Tibial artery (tissue), 4 donors: Measurements from ENCODE around the gene ZNF512.
"Not testable (repeated sequence)": the region's sequence is repeated elsewhere in the genome, so short reads cannot be mapped to it uniquely, and the experiment has no call there.

Experiments used
- DNase-seq, 2 donors: peaks; one replicate each; pipeline ENCODE4 v3.0.0-alpha.2; 2019
- H3K27ac ChIP-seq, 2 donors: fragments of 200-600 bp; sonication (generic) in 1 of 2; 1 replicate in 1 of 2; 2 replicates in 1 of 2; pipeline ENCODE4 v1.5.1; 2018 to 2019; ENCODE audit warnings: mild to moderate bottlenecking in 1 of 2
- H3K27me3 ChIP-seq, 2 donors: fragments of 200-600 bp; sonication (generic) in 1 of 2; one replicate each; pipeline versions ENCODE4 v1.5.1 to v1.6.0; 2016 to 2019
- H3K36me3 ChIP-seq, 3 donors: fragments of 200-600 bp; sonication (generic) in 2 of 3; one replicate each; pipeline ENCODE4 v1.5.1; 2016 to 2019; ENCODE audit warnings: mild to moderate bottlenecking in 2 of 3
- H3K4me1 ChIP-seq, 4 donors: fragments of 200-600 bp; sonication (generic) in 2 of 4; 1 replicate in 3 of 4; 2 replicates in 1 of 4; pipeline ENCODE4 v1.5.1; 2016 to 2019
- H3K4me3 ChIP-seq, 2 donors: fragments of 200-600 bp; sonication (generic) in 1 of 2; 1 replicate in 1 of 2; 2 replicates in 1 of 2; pipeline ENCODE4 v1.5.1; 2018 to 2019; ENCODE audit warnings: mild to moderate bottlenecking in 2 of 2
- H3K9me3 ChIP-seq, 3 donors: fragments of 200-600 bp; sonication (generic) in 1 of 3; one replicate each; pipeline ENCODE4 v1.5.1; 2016 to 2019
- CTCF ChIP-seq, 2 experiments: fragments of 200-600 bp in 1 of 2; fragments of 450-650 bp in 1 of 2; IDR thresholded peaks; one replicate each; pipeline ENCODE4 v1.5.1; 2017 to 2019; ENCODE audit warnings: antibody characterized with exemption in 2 of 2, mild to moderate bottlenecking in 1 of 2, moderate library complexity in 1 of 2
- intact Hi-C: fragments of 100-400 bp; cut with DNase I; formaldehyde crosslinking; loops from one replicate; pipeline ENCODE4 v1.15.0; 2023; ENCODE audit warnings: low total_unique reads

ZNF512 gene

GRCh38 chr2:27624943-27625342 is 42.1 kb downstream of the ZNF512 start:
- Histone ChIP-seq H3K36me3 (peaks cover 17 to 49% (median 41%) of the 10 kb centered on the region in 3 donors), H3K9me3 (no peaks in the 10 kb centered on the region), H3K27ac (no peak overlapping the region), H3K4me3 (no peak overlapping the region), H3K27me3 (no peaks in the 10 kb centered on the region), H3K4me1 (peaks cover 0 to 18% (median 13%) of the 10 kb centered on the region in 4 donors)
- DNase-seq, result no peak
- TF ChIP-seq CTCF (IDR thresholded peaks at IDR 0.05), result no peak
- intact Hi-C loops, result no loop called here

GRCh38 chr2:27626323-27626722 is 43.5 kb downstream of the ZNF512 start:
- H3K4me3 ChIP-seq, H3K9me3 ChIP-seq, intact Hi-C loops, DNase-seq, H3K27me3 ChIP-seq, H3K27ac ChIP-seq: not testable (repeated sequence)
- Histone ChIP-seq H3K36me3 (peaks cover 11 to 44% (median 31%) of the 10 kb centered on the region in 3 donors), H3K4me1 (peaks cover 0 to 21% (median 14%) of the 10 kb centered on the region in 4 donors)

GRCh38 chr2:27626921-27627320 is 44.1 kb downstream of the ZNF512 start:
- Histone ChIP-seq H3K36me3 (peaks cover 11 to 44% (median 27%) of the 10 kb centered on the region in 3 donors), H3K4me1 (peaks cover 0 to 21% (median 14%) of the 10 kb centered on the region in 4 donors)
- H3K4me3 ChIP-seq, DNase-seq, intact Hi-C loops, H3K9me3 ChIP-seq, H3K27ac ChIP-seq, H3K27me3 ChIP-seq: not testable (repeated sequence)

- H3K4me3 ChIP-seq, result peak overlapping the region; percentile 73 to 88
- H3K36me3 ChIP-seq, result peaks cover 11 to 40% (median 27%) of the 10 kb centered on the region in 3 donors
- intact Hi-C loops, result no loop called here
- H3K27ac ChIP-seq, result peak overlapping the region; percentile 71 to 80
- peak in 1 of 2 donors; percentile 64 for DNase-seq
- TF ChIP-seq CTCF (IDR thresholded peaks at IDR 0.05), result no peak
- peaks cover 0 to 21% (median 14%) of the 10 kb centered on the region in 4 donors for H3K4me1 ChIP-seq
- no peaks in the 10 kb centered on the region for H3K27me3 ChIP-seq
- no peaks in the 10 kb centered on the region for H3K9me3 ChIP-seq
Measured at GRCh38 chr2:27627963-27628766, 45.3 kb downstream of the ZNF512 start.

GRCh38 chr2:27628767-27629709 is 46.2 kb downstream of the ZNF512 start, which contains the start of the genes CCDC121 and GPN1:
TSS of gene CCDC121 (minus strand) at chr2:27629012. CDS start at chr2:27627799, 1,213 bp downstream.
TSS of gene GPN1 (plus strand) at chr2:27629050. CDS start at chr2:27629059, 9 bp downstream.
- H3K36me3 ChIP-seq, result peaks cover 18 to 39% (median 31%) of the 10 kb centered on the region in 3 donors
- no peak for TF ChIP-seq CTCF (IDR thresholded peaks at IDR 0.05)
- H3K27me3 ChIP-seq, result no peaks in the 10 kb centered on the region
- H3K27ac ChIP-seq, result peak within 1 kb of the TSS; percentile 71 to 80
- H3K9me3 ChIP-seq, result no peaks in the 10 kb centered on the region
- H3K4me1 ChIP-seq, result peaks cover 0 to 21% (median 14%) of the 10 kb centered on the region in 4 donors
- peak within 1 kb of the TSS; percentile 73 to 88 for H3K4me3 ChIP-seq
- DNase-seq, result peak; percentile 89 to 91
- intact Hi-C loops, result no loop called here

GRCh38 chr2:27630257-27630656 is 47.4 kb downstream of the ZNF512 start:
- Histone ChIP-seq H3K36me3 (peaks cover 25 to 43% (median 39%) of the 10 kb centered on the region in 3 donors), H3K4me1 (peaks cover 0 to 21% (median 14%) of the 10 kb centered on the region in 4 donors)
- H3K4me3 ChIP-seq, H3K27ac ChIP-seq, H3K9me3 ChIP-seq, intact Hi-C loops, H3K27me3 ChIP-seq, DNase-seq: not testable (repeated sequence)
